BJ (cell line): ENCODE results near the gene PTH2. TPM values are rescaled to one million over a fixed set of nuclear protein-coding genes. Genes with fewer than 3 reads are reported as not detected.

Experiments
- CTCF ChIA-PET: fragments of 350-600 bp; formaldehyde crosslinking; extraction: SDS; loops from one replicate; lab custom pipeline; 2021; ENCODE audit warnings: antibody characterized with exemption, inconsistent platforms; lab: Yijun Ruan, JAX
- POLR2A ChIA-PET: fragments of 300-600 bp; sonication (Branson Sonifier 250); formaldehyde crosslinking; extraction: SDS; loops from one replicate; lab custom pipeline; 2021; ENCODE audit warnings: antibody characterized with exemption; lab: Charles Lee
- DNase-seq: peaks from one replicate; pipeline ENCODE4 v3.0.0-alpha.2; 2011; ENCODE audit warnings: low read depth
- H3K27me3 ChIP-seq: 2 replicates; pipeline ENCODE4 v1.6.0; 2011; ENCODE audit warnings: low read length; ENCODE audit not compliant: control insufficient read depth, insufficient read depth
- H3K36me3 ChIP-seq: 2 replicates; pipeline ENCODE4 v1.5.1; 2011; ENCODE audit warnings: low read length; ENCODE audit not compliant: control insufficient read depth, insufficient read depth
- H3K4me3 ChIP-seq: 2 replicates; pipeline ENCODE4 v1.5.1; 2011; ENCODE audit warnings: low read depth, mild to moderate bottlenecking, control low read depth, low read length
- CTCF ChIP-seq: IDR thresholded peaks from 2 replicates; pipeline ENCODE4 v1.5.1; 2011; ENCODE audit warnings: low read depth, mild to moderate bottlenecking, control low read depth, inconsistent platforms, low read length, moderate library complexity; ENCODE audit not compliant: insufficient read depth
- polyA plus RNA-seq: library from polyadenylated mRNA; depleted of rRNA; stranded (reverse); fragments of >200 nt; gene quantifications from 2 replicates; pipeline ENCODE4 v1.2.3, GENCODE V29; 2011

PTH2 gene
- polyA plus RNA-seq, 1 experiment: not detected

GRCh38 chr19:49403404-49404187, 19.6 kb downstream of the PTH2 start:
- ChIA-PET CTCF (interaction anchor here (0.8 to 1.1 kb wide), 5 partner anchors 12 to 47 kb away, joined by 3 to 4 read pairs (median 3); partner anchors contain the start of gene PIH1D1), POLR2A (no interaction called here)
- no peak overlapping the region for H3K4me3 ChIP-seq
- no peak for TF ChIP-seq CTCF
- peaks cover 4% of the 10 kb centered on the region for H3K27me3 ChIP-seq
- no peaks in the 10 kb centered on the region for H3K36me3 ChIP-seq
- no peak for DNase-seq

GRCh38 chr19:49400029-49400428, 23.2 kb downstream of the PTH2 start:
- POLR2A ChIA-PET: no interaction called here
- no peak for TF ChIP-seq CTCF
- Histone ChIP-seq H3K36me3 (no peaks in the 10 kb centered on the region), H3K27me3 (peaks cover 8% of the 10 kb centered on the region), H3K4me3 (no peak overlapping the region)
- CTCF ChIA-PET: no interaction called here
- no peak for DNase-seq

- no peaks in the 10 kb centered on the region for H3K36me3 ChIP-seq
- no peak overlapping the region for H3K4me3 ChIP-seq
- POLR2A ChIA-PET: no interaction called here
- no peak for TF ChIP-seq CTCF
- CTCF ChIA-PET: no interaction called here
- peaks cover 9% of the 10 kb centered on the region for H3K27me3 ChIP-seq
- DNase-seq: no peak
Observed at GRCh38 chr19:49398931-49399330, 24.3 kb downstream of the PTH2 start.

GRCh38 chr19:49398001-49398615, 25.1 kb downstream of the PTH2 start:
- Histone ChIP-seq H3K27me3 (peaks cover 11% of the 10 kb centered on the region), H3K4me3 (no peak overlapping the region), H3K36me3 (no peaks in the 10 kb centered on the region)
- ChIA-PET POLR2A (interaction anchor here (0.6 kb wide), 1 partner anchor 32 kb away, joined by 3 read pairs; no protein-coding TSS in a partner anchor), CTCF (no interaction called here)
- TF ChIP-seq CTCF: no peak
- DNase-seq: no peak

GRCh38 chr19:49396738-49397505, 26.3 kb downstream of the PTH2 start:
- no peaks in the 10 kb centered on the region for H3K36me3 ChIP-seq
- CTCF ChIA-PET: no interaction called here

More at GRCh38 chr19:49396738-49397505, 26.3 kb downstream of the PTH2 start:
- no peak for TF ChIP-seq CTCF
- Histone ChIP-seq H3K27me3 (peaks cover 14% of the 10 kb centered on the region), H3K4me3 (no peak overlapping the region)
- POLR2A ChIA-PET: no interaction called here
- no peak for DNase-seq
